GM21825 (cell line): ENCODE data around the gene TCOF1.

Experiments used
- ATAC-seq: cut with Tn5 transposase; IDR thresholded peaks from one replicate; pipeline ENCODE4 v1.9.1; 2021; ENCODE audit warnings: mild to moderate bottlenecking, moderate library complexity; ENCODE audit not compliant: unreplicated experiment

The TCOF1 gene

GRCh38 chr5:150357326-150358260 is at the start of gene TCOF1:
TCOF1 (plus strand) TSS chr5:150357697; CDS start chr5:150357747, 50 bp downstream.
- ATAC-seq, result peak; percentile 95

- ATAC-seq, result no peak
These were observed 48.2 kb upstream of the TCOF1 start for GRCh38 chr5:150309101-150309885.

- no peak for ATAC-seq
These were observed 47.6 kb upstream of the TCOF1 start for GRCh38 chr5:150309886-150310239.

- no peak for ATAC-seq
These were observed 47.3 kb upstream of the TCOF1 start for GRCh38 chr5:150310246-150310645.

- no peak for ATAC-seq
These were observed 46.3 kb upstream of the TCOF1 start for GRCh38 chr5:150311015-150311692.

GRCh38 chr5:150312518-150312917 is 45.0 kb upstream of the TCOF1 start:
- no peak for ATAC-seq

- ATAC-seq, result no peak
These were observed 44.0 kb upstream of the TCOF1 start for GRCh38 chr5:150313501-150313900.

- no peak for ATAC-seq
These were observed 43.4 kb upstream of the TCOF1 start for GRCh38 chr5:150313921-150314716.

- no peak for ATAC-seq
These were observed 42.3 kb upstream of the TCOF1 start for GRCh38 chr5:150315245-150315644.

- no peak for ATAC-seq
These were observed 41.2 kb upstream of the TCOF1 start for GRCh38 chr5:150316320-150316719.

GRCh38 chr5:150317048-150318003 is 40.2 kb upstream of the TCOF1 start:
- ATAC-seq, result no peak

GRCh38 chr5:150318613-150319483 is 38.6 kb upstream of the TCOF1 start:
- no peak for ATAC-seq

- no peak for ATAC-seq
These were observed 38.1 kb upstream of the TCOF1 start for GRCh38 chr5:150319484-150319790.

GRCh38 chr5:150320044-150320613 is 37.4 kb upstream of the TCOF1 start:
- ATAC-seq, result no peak

- ATAC-seq, result no peak
These were observed 36.3 kb upstream of the TCOF1 start for GRCh38 chr5:150321211-150321610.

- ATAC-seq, result no peak
These were observed 35.7 kb upstream of the TCOF1 start for GRCh38 chr5:150321784-150322183.

GRCh38 chr5:150322202-150322601 is 35.3 kb upstream of the TCOF1 start:
- no peak for ATAC-seq

GRCh38 chr5:150323092-150323491 is 34.4 kb upstream of the TCOF1 start:
- ATAC-seq, result no peak
